GM21717 (cell line): ENCODE measurements around the gene BCAS3.
"Not testable (repeated sequence)": the region's sequence is repeated elsewhere in the genome, so short reads cannot be mapped to it uniquely, and the experiment has no call there.

Source experiments
- ATAC-seq: cut with Tn5 transposase; IDR thresholded peaks from one replicate; pipeline ENCODE4 v1.9.1; 2021; ENCODE audit warnings: mild to moderate bottlenecking, moderate library complexity; ENCODE audit not compliant: unreplicated experiment

BCAS3 gene

DNA sequence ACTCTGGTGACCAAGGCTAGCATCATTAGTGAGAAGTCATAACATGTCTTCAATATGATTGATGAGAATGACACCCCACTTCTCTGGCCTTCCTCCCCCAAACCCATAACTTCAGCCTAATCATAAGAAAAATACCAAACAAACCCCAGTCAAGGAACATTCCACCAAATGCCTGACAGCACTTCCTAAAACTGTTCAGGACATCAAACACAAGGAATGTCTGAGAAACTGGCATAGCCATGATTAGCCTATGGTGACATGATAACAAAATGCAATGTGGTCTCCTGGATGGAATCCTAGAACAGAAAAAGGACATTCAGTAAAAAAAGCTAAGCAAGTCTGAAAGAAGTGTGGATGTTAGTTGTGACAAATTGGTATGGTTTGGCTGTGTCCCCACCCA is 749.9 kb downstream of the BCAS3 start:
- no peak for ATAC-seq

DNA sequence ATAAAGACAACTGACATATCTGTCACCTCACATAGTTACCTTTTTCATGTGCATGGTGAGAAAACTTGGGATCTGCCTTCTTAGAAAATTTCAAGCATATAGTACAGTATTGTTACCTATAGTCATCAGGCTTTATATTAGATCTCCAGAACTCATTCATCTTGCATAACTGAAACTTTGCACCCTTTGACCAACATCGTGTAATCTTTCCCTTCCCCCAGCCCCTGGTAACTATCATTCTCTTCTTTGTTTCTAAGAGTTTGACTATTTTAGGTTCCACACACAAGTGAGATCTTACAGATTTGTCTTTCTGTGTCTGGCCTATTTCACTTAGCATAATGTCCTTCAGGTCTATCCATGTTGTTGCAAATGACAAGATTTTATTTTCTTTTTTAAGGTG is 751.6 kb downstream of the BCAS3 start:
- ATAC-seq, result no peak

DNA sequence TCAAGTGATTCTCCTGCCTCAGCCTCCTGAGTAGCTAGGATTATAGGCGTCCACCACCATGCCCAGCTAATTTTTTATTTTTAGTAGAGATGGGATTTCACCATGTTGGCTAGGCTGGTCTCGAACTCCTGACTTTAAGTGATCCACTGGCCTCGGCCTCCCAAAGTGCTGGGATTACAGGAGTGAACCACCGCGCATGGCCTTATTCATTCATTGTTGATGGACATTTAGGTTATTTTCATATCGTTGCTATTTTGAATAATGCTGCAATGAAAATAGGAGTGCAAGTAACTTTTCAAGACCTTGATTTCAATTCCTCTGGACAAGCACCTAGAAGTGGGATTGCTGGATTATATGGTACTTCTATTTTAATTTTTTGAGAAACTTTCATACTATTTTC is 752.2 kb downstream of the BCAS3 start:
- ATAC-seq, result not testable (repeated sequence)

DNA sequence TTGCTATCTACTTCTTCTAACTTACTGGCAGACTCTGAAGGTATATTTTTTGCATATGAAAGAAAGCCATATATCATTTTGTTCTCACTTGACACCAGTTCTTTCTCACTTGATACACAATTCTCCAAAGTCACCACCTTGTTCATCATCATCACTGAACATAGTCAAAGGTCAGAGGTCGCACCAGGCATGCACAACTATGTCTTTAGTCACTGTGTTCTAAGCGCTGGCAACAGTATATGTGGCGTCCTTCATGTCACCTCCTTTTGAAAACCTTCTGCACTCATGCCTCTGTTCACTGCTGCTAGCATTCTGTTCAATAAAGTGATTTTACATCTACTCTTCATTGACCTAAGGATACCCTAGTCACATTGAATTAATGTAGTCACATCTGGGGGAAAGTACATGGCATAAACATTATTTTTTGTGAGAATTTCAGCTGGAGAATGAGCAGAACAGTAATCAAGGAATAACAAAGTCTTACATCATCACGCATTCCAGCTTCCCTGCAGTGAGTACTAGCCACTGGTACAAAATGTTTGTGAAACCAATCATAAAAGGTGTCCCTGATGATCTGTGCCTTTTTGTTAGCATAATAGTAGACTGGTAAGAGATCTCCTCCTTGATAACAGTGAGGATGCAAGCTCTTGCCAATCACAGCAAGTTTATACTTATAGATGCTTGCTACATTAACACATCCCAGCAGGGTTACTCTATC is 754.1 kb downstream of the BCAS3 start:
- no peak for ATAC-seq

DNA sequence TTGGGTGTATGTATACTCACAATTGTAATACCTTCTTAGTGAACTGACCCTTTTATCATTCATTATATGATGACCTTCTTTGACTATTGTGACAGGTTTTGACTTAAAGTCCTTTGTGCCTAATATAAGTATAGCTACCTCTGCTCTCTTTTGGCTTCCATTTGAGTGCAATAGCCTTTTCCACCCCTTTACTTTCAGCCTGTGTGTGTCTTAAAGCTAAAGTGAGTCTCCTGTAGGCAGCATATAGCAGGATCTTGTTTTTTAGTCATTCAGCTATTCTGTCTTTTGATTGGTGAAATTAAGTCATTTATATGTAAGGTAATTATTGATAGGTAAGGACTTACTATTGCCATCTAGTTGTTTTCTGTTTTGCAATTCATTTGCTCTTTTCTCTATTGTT is 758.6 kb downstream of the BCAS3 start:
- ATAC-seq, result no peak

DNA sequence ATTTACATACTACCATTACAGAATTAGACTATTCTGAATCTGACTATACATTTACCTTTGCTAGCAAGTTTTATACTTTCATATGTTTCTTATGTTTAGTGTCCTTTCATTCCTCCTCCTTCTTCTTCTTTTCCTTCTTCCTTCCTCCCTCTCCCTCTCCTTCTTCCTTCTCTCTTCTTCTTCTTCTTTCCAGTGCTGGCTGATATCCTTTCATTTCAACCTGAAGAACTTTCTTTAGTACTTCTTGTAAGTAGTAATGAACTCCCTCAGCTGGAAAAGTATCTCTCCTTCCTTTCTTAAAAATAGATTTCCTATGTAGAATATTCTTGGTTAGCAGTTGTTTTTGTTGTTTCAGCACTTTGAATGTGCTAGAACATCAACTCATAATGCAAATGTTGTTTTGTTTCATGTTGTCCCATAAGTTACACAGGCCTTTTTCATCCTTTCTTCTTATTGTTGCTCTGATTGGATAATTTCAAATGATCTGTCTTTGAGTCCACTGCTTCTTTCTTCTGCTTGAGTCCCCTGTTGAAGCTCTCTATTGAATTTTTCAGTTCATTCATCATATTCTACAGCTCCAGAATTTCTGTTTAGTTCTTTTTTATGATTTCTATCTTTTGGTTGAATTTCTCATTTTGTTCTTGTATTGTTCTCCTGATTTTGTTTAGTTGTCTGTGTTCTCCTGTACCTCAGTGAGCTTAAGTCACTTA is 759.5 kb downstream of the BCAS3 start:
- ATAC-seq, result no peak

DNA sequence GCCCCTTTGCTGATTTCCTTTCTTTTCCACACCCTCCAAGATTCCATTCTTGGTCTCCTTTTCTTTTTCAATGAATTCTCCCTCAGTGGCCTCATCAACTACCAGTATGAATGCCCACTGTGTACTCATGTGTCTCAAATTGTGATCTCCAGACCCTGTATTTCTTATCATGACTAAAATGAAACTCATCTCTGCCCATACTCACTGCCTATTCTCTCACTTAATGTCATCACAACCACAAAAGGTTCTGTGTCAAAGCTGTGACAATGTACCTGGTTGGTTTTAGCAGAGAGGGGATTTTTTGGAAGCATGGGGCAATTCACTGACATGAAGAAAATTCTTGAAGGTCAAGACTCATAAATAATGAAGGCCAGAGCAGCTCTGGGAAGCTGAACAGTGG is 763.0 kb downstream of the BCAS3 start:
- ATAC-seq, result no peak

DNA sequence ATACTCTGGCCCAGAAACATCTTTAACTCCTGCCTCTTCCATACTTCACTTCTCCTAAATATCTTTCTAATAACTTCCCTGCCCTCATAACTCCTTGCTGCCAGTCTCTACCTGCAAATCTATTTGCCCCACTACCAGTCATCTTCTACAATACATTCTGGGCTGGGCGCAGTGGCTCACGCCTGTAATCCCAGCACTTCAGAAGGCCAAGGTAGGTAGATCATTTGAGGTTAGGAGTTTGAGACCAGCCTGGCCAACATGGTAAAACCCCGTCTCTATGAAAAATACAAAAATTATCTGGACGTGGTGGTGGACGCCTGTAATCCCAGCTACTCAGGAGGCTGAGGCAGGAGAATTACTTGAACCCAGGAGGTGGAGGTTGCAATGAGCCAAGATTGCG is 763.9 kb downstream of the BCAS3 start:
- not testable (repeated sequence) for ATAC-seq

DNA sequence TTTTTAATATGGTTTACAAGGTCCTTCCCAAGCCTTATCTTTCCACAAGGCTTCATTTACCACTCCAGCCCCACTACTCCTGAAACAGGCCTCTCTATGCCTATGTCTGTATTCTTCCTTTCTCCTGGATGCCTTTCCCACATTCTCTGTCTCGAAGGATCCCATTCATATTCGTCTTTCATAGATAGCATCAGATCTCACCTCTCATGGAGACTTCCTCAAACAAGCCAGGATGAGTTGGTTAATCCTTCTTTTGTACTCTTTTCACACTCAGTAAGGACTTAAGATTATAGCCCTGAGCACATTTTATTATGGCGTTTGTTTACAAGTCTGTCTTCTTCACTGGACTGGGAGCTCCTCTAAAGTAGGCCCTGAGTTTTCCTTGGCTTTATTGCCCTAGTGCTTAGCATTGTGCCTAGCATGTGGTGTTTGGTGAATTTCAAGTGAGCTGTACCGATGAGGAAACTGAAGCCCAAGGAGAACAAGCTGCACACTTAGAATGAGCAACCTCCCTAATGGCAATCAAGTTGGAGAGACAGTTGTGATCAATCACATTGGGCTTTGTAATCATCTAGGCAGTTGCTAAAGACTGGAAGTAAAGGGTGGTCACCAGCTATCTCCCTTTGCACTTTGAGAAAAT is 764.6 kb downstream of the BCAS3 start:
- ATAC-seq, result no peak
